GM06990 (cell line): Measurements from ENCODE around the gene XKRX.
A peak's percentile ranks its signal among the peaks of the same experiment; 100 is the strongest.

Experiments
- DNase-seq: peaks from one replicate; pipeline ENCODE4 v3.0.0-alpha.2; 2011; ENCODE audit not compliant: insufficient read length; ENCODE audit errors: extremely low read depth
- H3K27me3 ChIP-seq: replicated peaks from 2 replicates; pipeline ENCODE4 v1.6.0; 2011; ENCODE audit warnings: low read length; ENCODE audit not compliant: control insufficient read depth, insufficient read depth
- H3K36me3 ChIP-seq: 2 replicates; pipeline ENCODE4 v1.5.1; 2011; ENCODE audit warnings: low read length; ENCODE audit not compliant: control insufficient read depth, insufficient read depth
- H3K4me3 ChIP-seq: replicated peaks from 2 replicates; pipeline ENCODE4 v1.5.1; 2011; ENCODE audit warnings: low read depth, mild to moderate bottlenecking, control low read depth, low read length
- CTCF ChIP-seq: IDR thresholded peaks from 2 replicates; pipeline ENCODE4 v1.5.1; 2011; ENCODE audit warnings: low read length, control low read depth, mild to moderate bottlenecking, inconsistent platforms; ENCODE audit not compliant: insufficient read depth, poor library complexity, severe bottlenecking

The XKRX gene

GRCh38 chrX:100928660-100929613 lies at the start of gene XKRX:
XKRX (minus strand) TSS chrX:100928917; CDS start chrX:100928304, 613 bp downstream.
- TF ChIP-seq CTCF, result no peak
- peak; percentile 47 for DNase-seq
- H3K4me3 ChIP-seq, result peak within 1 kb of the TSS; percentile 41
- no peaks in the 10 kb centered on the region for H3K36me3 ChIP-seq
- H3K27me3 ChIP-seq, result no peaks in the 10 kb centered on the region

GRCh38 chrX:100976211-100976610 lies 47.5 kb upstream of the XKRX start:
- Histone ChIP-seq H3K27me3 (no peaks in the 10 kb centered on the region), H3K36me3 (no peaks in the 10 kb centered on the region), H3K4me3 (no peak overlapping the region)
- no peak for TF ChIP-seq CTCF
- DNase-seq, result no peak

GRCh38 chrX:100975212-100975611 lies 46.5 kb upstream of the XKRX start:
- no peaks in the 10 kb centered on the region for H3K36me3 ChIP-seq
- no peaks in the 10 kb centered on the region for H3K27me3 ChIP-seq
- H3K4me3 ChIP-seq, result no peak overlapping the region
- TF ChIP-seq CTCF, result no peak
- DNase-seq, result no peak

- H3K4me3 ChIP-seq, result no peak overlapping the region
- no peak for DNase-seq
- no peaks in the 10 kb centered on the region for H3K27me3 ChIP-seq
- no peak for TF ChIP-seq CTCF
- H3K36me3 ChIP-seq, result no peaks in the 10 kb centered on the region
Observed at GRCh38 chrX:100973411-100973810, 44.7 kb upstream of the XKRX start.

GRCh38 chrX:100969936-100970335 lies 41.2 kb upstream of the XKRX start:
- no peak for TF ChIP-seq CTCF

More at GRCh38 chrX:100969936-100970335, 41.2 kb upstream of the XKRX start:
- H3K4me3 ChIP-seq, result no peak overlapping the region
- no peaks in the 10 kb centered on the region for H3K36me3 ChIP-seq
- H3K27me3 ChIP-seq, result no peaks in the 10 kb centered on the region
- no peak for DNase-seq
